DMS114 treated with DMSO at 0.1 percent for 48 hours (cell line): ENCODE results near the gene RUNX2.
"Not testable (repeated sequence)": the region's sequence is repeated elsewhere in the genome, so short reads cannot be mapped to it uniquely, and the experiment has no call there.

Source experiments
- DNase-seq: peaks from one replicate; lab custom pipeline; 2025; ENCODE audit not compliant: unreplicated experiment; lab: John Stamatoyannopoulos, UW

Gene RUNX2

GRCh38 chr6:45454008-45454911 lies 126.1 kb downstream of the RUNX2 start:
- DNase-seq: no peak

- no peak for DNase-seq
These were observed 127.3 kb downstream of the RUNX2 start for GRCh38 chr6:45455408-45455807.

- DNase-seq: no peak
These were observed 129.0 kb downstream of the RUNX2 start for GRCh38 chr6:45457141-45457540.

GRCh38 chr6:45458672-45459071 lies 130.5 kb downstream of the RUNX2 start:
- no peak for DNase-seq

- DNase-seq: no peak
These were observed 132.0 kb downstream of the RUNX2 start for GRCh38 chr6:45460166-45460565.

- no peak for DNase-seq
These were observed 133.4 kb downstream of the RUNX2 start for GRCh38 chr6:45461486-45461885.

- no peak for DNase-seq
These were observed 134.3 kb downstream of the RUNX2 start for GRCh38 chr6:45462190-45463134.

- DNase-seq: no peak
These were observed 136.6 kb downstream of the RUNX2 start for GRCh38 chr6:45464685-45465084.

- no peak for DNase-seq
These were observed 138.6 kb downstream of the RUNX2 start for GRCh38 chr6:45466686-45467085.

- DNase-seq: not testable (repeated sequence)
These were observed 139.3 kb downstream of the RUNX2 start for GRCh38 chr6:45467417-45467816.

- no peak for DNase-seq
These were observed 139.7 kb downstream of the RUNX2 start for GRCh38 chr6:45467853-45468252.

- DNase-seq: no peak
These were observed 141.5 kb downstream of the RUNX2 start for GRCh38 chr6:45469663-45470062.

GRCh38 chr6:45470131-45470738 lies 142.1 kb downstream of the RUNX2 start:
- no peak for DNase-seq

GRCh38 chr6:45472382-45472781 lies 144.3 kb downstream of the RUNX2 start:
- DNase-seq: no peak

GRCh38 chr6:45473121-45473993 lies 145.2 kb downstream of the RUNX2 start:
- no peak for DNase-seq

GRCh38 chr6:45474376-45474775 lies 146.2 kb downstream of the RUNX2 start:
- no peak for DNase-seq

GRCh38 chr6:45476341-45476740 lies 148.2 kb downstream of the RUNX2 start:
- DNase-seq: no peak

- DNase-seq: no peak
These were observed 149.1 kb downstream of the RUNX2 start for GRCh38 chr6:45477278-45477677.

- no peak for DNase-seq
These were observed 149.7 kb downstream of the RUNX2 start for GRCh38 chr6:45477790-45478189.

- DNase-seq: no peak
These were observed 150.1 kb downstream of the RUNX2 start for GRCh38 chr6:45478240-45478639.
